ENCODE results near the gene GORASP1. TPM values are rescaled to one million over a fixed set of nuclear protein-coding genes. Genes with fewer than 3 reads are reported as not detected.

GORASP1 gene
- total RNA-seq, 1 donor from 2014 or later: 45.6 TPM

DNA sequence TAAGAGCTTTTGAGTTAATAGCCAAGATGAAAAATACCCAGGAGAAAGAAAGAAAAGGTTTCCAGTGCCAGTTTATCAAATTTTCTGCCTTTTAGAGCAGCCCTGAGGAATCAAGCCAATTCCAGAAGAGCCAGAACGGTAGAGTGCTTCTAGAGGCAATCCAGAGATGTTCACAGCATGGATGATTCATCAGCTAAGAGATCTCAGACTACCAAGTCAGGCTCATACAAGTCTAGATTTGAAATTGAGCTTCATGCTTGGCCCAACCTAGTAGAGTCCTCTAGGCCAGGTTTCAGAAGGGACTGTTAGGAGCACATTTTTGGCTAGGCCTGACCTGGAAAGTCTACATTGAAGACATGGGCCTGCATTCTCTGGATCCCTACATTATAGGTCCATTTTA is 40.1 kb downstream of the GORASP1 start:
- Histone ChIP-seq H3K27me3 (ENCODE audit: insufficient read depth, low read length) (no peaks in the 10 kb centered on the region), H3K36me3 (ENCODE audit: insufficient read depth, low read length) (peaks cover 8% of the 10 kb centered on the region), H3K4me2 (ENCODE audit: low read length) (no peak overlapping the region), H3K27ac (ENCODE audit: low read depth, low read length) (no peak overlapping the region), H3K4me1 (ENCODE audit: insufficient read depth, low read length) (peaks cover 3% of the 10 kb centered on the region), H3K79me2 (ENCODE audit: insufficient read depth, low read length) (peaks cover 19% of the 10 kb centered on the region), H3K9ac (ENCODE audit: low read length) (no peak overlapping the region), H3K9me3 (ENCODE audit: insufficient read depth, low read depth, low read length) (no peaks in the 10 kb centered on the region), H4K20me1 (ENCODE audit: insufficient read depth, low read length) (peaks cover 16% of the 10 kb centered on the region), H2AFZ (ENCODE audit: low read depth, low read length) (no peak overlapping the region), H3K4me3 (ENCODE audit: insufficient read depth, low read depth, low read length) (no peak overlapping the region)
- FAIRE-seq (no peak), DNase-seq (ENCODE audit: low read depth) (peak; percentile 25)
- H3K4me1 Mint-ChIP-seq (ENCODE audit: low read depth, unreplicated experiment): peaks cover 14% of the 10 kb centered on the region
- TF ChIP-seq EZH2 (IDR thresholded peaks at IDR 0.05; ENCODE audit: insufficient read depth, low read length): no peak
- TF ChIP-seq, protein P1, sequence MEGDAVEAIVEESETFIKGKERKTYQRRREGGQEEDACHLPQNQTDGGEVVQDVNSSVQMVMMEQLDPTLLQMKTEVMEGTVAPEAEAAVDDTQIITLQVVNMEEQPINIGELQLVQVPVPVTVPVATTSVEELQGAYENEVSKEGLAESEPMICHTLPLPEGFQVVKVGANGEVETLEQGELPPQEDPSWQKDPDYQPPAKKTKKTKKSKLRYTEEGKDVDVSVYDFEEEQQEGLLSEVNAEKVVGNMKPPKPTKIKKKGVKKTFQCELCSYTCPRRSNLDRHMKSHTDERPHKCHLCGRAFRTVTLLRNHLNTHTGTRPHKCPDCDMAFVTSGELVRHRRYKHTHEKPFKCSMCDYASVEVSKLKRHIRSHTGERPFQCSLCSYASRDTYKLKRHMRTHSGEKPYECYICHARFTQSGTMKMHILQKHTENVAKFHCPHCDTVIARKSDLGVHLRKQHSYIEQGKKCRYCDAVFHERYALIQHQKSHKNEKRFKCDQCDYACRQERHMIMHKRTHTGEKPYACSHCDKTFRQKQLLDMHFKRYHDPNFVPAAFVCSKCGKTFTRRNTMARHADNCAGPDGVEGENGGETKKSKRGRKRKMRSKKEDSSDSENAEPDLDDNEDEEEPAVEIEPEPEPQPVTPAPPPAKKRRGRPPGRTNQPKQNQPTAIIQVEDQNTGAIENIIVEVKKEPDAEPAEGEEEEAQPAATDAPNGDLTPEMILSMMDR (IDR thresholded peaks at IDR 0.05; ENCODE audit: insufficient read depth, low read depth, low read length): no peak
- peaks cover 2% of the 10 kb centered on the region for H3K9me3 Mint-ChIP-seq (ENCODE audit: unreplicated experiment)
- peaks cover 10% of the 10 kb centered on the region for H3K36me3 Mint-ChIP-seq (ENCODE audit: low read depth, unreplicated experiment)
- no peaks in the 10 kb centered on the region for H3K27me3 Mint-ChIP-seq (ENCODE audit: low read depth, unreplicated experiment)
- H3K4me3 Mint-ChIP-seq (ENCODE audit: unreplicated experiment): no peak overlapping the region
- no peak overlapping the region for H3K27ac Mint-ChIP-seq (ENCODE audit: unreplicated experiment)

DNA sequence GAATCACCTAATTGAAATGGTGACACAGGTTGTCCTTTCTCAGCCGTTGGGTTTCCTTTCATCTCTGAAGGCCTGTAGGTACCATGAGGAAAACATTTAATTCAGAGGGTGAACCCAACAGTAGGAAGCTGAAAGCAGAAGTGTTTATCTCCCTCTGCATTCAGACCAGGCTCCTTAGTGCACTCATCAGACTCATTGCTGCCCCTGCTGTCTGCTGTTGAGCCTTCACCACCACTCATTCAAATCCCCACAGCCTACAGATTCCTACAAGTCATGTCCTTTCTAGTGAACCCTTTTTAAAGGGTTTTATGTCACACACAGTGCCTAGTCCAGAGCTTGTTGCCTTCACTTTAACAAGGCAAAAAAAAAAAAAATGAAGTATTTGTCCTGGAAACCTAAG is 42.2 kb downstream of the GORASP1 start:
- Mint-ChIP-seq H3K4me3 (ENCODE audit: unreplicated experiment) (no peak overlapping the region), H3K27me3 (ENCODE audit: low read depth, unreplicated experiment) (no peaks in the 10 kb centered on the region), H3K4me1 (ENCODE audit: low read depth, unreplicated experiment) (peaks cover 19% of the 10 kb centered on the region), H3K27ac (ENCODE audit: unreplicated experiment) (no peak overlapping the region), H3K36me3 (ENCODE audit: low read depth, unreplicated experiment) (peaks cover 7% of the 10 kb centered on the region), H3K9me3 (ENCODE audit: unreplicated experiment) (no peaks in the 10 kb centered on the region)
- Histone ChIP-seq H2AFZ (ENCODE audit: low read depth, low read length) (no peak overlapping the region), H3K79me2 (ENCODE audit: insufficient read depth, low read length) (peaks cover 29% of the 10 kb centered on the region), H3K36me3 (ENCODE audit: insufficient read depth, low read length) (peaks cover 4% of the 10 kb centered on the region), H3K27me3 (ENCODE audit: insufficient read depth, low read length) (no peaks in the 10 kb centered on the region), H3K4me2 (ENCODE audit: low read length) (peak overlapping the region; percentile 63), H4K20me1 (ENCODE audit: insufficient read depth, low read length) (peaks cover 19% of the 10 kb centered on the region), H3K27ac (ENCODE audit: low read depth, low read length) (peak overlapping the region; percentile 61), H3K4me1 (ENCODE audit: insufficient read depth, low read length) (peaks cover 3% of the 10 kb centered on the region), H3K9ac (ENCODE audit: low read length) (peak overlapping the region; percentile 49), H3K4me3 (ENCODE audit: insufficient read depth, low read depth, low read length) (no peak overlapping the region), H3K9me3 (ENCODE audit: insufficient read depth, low read depth, low read length) (no peaks in the 10 kb centered on the region)
- DNase-seq (ENCODE audit: low read depth): peak; percentile 46
- no peak for TF ChIP-seq EZH2 (IDR thresholded peaks at IDR 0.05; ENCODE audit: insufficient read depth, low read length)
- TF ChIP-seq, protein P1 (IDR thresholded peaks at IDR 0.05; ENCODE audit: insufficient read depth, low read depth, low read length): peak; percentile 50
- peak; percentile 74 for FAIRE-seq

DNA sequence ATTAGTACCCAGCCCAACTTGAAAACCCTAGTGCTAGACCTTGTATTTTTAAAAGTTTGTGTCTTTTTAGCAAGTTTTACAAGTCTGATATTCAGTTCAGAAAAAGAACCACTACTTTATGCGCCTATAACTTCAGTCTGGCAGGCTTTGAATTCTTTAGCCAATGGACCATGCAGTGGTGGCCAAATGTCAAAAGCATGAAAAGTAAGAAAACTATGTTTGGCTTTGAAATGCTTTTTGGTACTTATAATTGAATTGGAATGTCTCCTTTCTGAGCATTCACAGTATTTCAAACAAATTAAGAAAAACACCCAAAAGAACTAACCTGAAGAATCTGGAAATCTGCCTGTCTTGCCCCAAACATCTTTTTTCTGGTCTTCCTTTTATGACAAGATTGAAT is 42.8 kb downstream of the GORASP1 start:
- Mint-ChIP-seq H3K4me3 (ENCODE audit: unreplicated experiment) (no peak overlapping the region), H3K27ac (ENCODE audit: unreplicated experiment) (no peak overlapping the region), H3K9me3 (ENCODE audit: unreplicated experiment) (no peaks in the 10 kb centered on the region), H3K4me1 (ENCODE audit: low read depth, unreplicated experiment) (peaks cover 19% of the 10 kb centered on the region), H3K36me3 (ENCODE audit: low read depth, unreplicated experiment) (peaks cover 7% of the 10 kb centered on the region), H3K27me3 (ENCODE audit: low read depth, unreplicated experiment) (no peaks in the 10 kb centered on the region)
- DNase-seq (ENCODE audit: low read depth) (peak; percentile 82), FAIRE-seq (peak; percentile 37)
- Histone ChIP-seq H3K4me2 (ENCODE audit: low read length) (peak overlapping the region; percentile 63), H3K4me1 (ENCODE audit: insufficient read depth, low read length) (peaks cover 3% of the 10 kb centered on the region), H2AFZ (ENCODE audit: low read depth, low read length) (no peak overlapping the region), H3K27me3 (ENCODE audit: insufficient read depth, low read length) (no peaks in the 10 kb centered on the region), H3K9me3 (ENCODE audit: insufficient read depth, low read depth, low read length) (no peaks in the 10 kb centered on the region), H3K4me3 (ENCODE audit: insufficient read depth, low read depth, low read length) (no peak overlapping the region), H3K9ac (ENCODE audit: low read length) (peak overlapping the region; percentile 49), H3K36me3 (ENCODE audit: insufficient read depth, low read length) (peaks cover 4% of the 10 kb centered on the region), H3K79me2 (ENCODE audit: insufficient read depth, low read length) (peaks cover 34% of the 10 kb centered on the region), H4K20me1 (ENCODE audit: insufficient read depth, low read length) (peaks cover 19% of the 10 kb centered on the region), H3K27ac (ENCODE audit: low read depth, low read length) (peak overlapping the region; percentile 61)
- TF ChIP-seq EZH2 (IDR thresholded peaks at IDR 0.05; ENCODE audit: insufficient read depth, low read length): no peak
- TF ChIP-seq, protein P1 (IDR thresholded peaks at IDR 0.05; ENCODE audit: insufficient read depth, low read depth, low read length): no peak

Data from astrocyte (in vitro differentiated cells and primary cell).